Nephron progenitor cell (in vitro differentiated cells): Measurements from ENCODE around the gene RUNDC3A.

Experiments used
- DNase-seq: peaks from one replicate; pipeline ENCODE4 v3.0.0; 2021
- H3K27ac Mint-ChIP-seq: 2 replicates; pipeline ENCODE4 v1.8.0; 2021; ENCODE audit warnings: mild to moderate bottlenecking, moderate library complexity, mixed read lengths
- H3K27me3 Mint-ChIP-seq: 2 replicates; pipeline ENCODE4 v1.8.0; 2021; ENCODE audit warnings: mild to moderate bottlenecking, low read depth, mixed read lengths; ENCODE audit not compliant: poor library complexity
- H3K36me3 Mint-ChIP-seq: 2 replicates; pipeline ENCODE4 v1.8.0; 2021; ENCODE audit warnings: low read depth, mixed read lengths
- H3K4me1 Mint-ChIP-seq: 2 replicates; pipeline ENCODE4 v1.8.0; 2021; ENCODE audit warnings: mixed read lengths
- H3K4me3 Mint-ChIP-seq: 2 replicates; pipeline ENCODE4 v1.8.0; 2021; ENCODE audit warnings: mild to moderate bottlenecking, moderate library complexity, mixed read lengths
- H3K9me3 Mint-ChIP-seq: 2 replicates; pipeline ENCODE4 v1.8.0; 2021; ENCODE audit warnings: mild to moderate bottlenecking, moderate library complexity, mixed read lengths
- TF ChIP-seq, protein P1 (sequence below): fragments of 200-600 bp; sonication (generic); IDR thresholded peaks from 2 replicates; pipeline ENCODE4 v1.5.0; 2021; ENCODE audit warnings: antibody characterized with exemption

The RUNDC3A gene

DNA sequence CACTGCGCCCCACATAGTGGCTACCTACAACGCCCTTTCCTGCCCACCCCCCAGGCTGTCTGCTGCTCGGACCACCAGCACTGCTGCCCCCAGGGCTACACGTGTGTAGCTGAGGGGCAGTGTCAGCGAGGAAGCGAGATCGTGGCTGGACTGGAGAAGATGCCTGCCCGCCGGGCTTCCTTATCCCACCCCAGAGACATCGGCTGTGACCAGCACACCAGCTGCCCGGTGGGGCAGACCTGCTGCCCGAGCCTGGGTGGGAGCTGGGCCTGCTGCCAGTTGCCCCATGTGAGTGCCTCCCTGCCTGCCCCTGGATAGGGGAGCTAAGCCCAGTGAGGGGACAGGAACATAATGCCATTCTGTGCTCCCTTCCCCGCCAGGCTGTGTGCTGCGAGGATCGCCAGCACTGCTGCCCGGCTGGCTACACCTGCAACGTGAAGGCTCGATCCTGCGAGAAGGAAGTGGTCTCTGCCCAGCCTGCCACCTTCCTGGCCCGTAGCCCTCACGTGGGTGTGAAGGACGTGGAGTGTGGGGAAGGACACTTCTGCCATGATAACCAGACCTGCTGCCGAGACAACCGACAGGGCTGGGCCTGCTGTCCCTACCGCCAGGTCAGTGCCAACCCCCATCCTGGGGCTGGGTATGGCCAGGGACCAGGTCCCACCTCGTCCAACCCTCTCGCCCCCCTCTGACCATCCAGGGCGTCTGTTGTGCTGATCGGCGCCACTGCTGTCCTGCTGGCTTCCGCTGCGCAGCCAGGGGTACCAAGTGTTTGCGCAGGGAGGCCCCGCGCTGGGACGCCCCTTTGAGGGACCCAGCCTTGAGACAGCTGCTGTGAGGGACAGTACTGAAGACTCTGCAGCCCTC lies 43.8 kb downstream of the RUNDC3A start:
- peaks cover 10% of the 10 kb centered on the region for H3K36me3 Mint-ChIP-seq
- H3K27ac Mint-ChIP-seq, result no peak overlapping the region
- no peak for DNase-seq
- no peak overlapping the region for H3K4me3 Mint-ChIP-seq
- TF ChIP-seq, protein P1, sequence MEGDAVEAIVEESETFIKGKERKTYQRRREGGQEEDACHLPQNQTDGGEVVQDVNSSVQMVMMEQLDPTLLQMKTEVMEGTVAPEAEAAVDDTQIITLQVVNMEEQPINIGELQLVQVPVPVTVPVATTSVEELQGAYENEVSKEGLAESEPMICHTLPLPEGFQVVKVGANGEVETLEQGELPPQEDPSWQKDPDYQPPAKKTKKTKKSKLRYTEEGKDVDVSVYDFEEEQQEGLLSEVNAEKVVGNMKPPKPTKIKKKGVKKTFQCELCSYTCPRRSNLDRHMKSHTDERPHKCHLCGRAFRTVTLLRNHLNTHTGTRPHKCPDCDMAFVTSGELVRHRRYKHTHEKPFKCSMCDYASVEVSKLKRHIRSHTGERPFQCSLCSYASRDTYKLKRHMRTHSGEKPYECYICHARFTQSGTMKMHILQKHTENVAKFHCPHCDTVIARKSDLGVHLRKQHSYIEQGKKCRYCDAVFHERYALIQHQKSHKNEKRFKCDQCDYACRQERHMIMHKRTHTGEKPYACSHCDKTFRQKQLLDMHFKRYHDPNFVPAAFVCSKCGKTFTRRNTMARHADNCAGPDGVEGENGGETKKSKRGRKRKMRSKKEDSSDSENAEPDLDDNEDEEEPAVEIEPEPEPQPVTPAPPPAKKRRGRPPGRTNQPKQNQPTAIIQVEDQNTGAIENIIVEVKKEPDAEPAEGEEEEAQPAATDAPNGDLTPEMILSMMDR, result no peak
- no peaks in the 10 kb centered on the region for H3K9me3 Mint-ChIP-seq
- peaks cover 7% of the 10 kb centered on the region for H3K27me3 Mint-ChIP-seq
- peaks cover 13% of the 10 kb centered on the region for H3K4me1 Mint-ChIP-seq

DNA sequence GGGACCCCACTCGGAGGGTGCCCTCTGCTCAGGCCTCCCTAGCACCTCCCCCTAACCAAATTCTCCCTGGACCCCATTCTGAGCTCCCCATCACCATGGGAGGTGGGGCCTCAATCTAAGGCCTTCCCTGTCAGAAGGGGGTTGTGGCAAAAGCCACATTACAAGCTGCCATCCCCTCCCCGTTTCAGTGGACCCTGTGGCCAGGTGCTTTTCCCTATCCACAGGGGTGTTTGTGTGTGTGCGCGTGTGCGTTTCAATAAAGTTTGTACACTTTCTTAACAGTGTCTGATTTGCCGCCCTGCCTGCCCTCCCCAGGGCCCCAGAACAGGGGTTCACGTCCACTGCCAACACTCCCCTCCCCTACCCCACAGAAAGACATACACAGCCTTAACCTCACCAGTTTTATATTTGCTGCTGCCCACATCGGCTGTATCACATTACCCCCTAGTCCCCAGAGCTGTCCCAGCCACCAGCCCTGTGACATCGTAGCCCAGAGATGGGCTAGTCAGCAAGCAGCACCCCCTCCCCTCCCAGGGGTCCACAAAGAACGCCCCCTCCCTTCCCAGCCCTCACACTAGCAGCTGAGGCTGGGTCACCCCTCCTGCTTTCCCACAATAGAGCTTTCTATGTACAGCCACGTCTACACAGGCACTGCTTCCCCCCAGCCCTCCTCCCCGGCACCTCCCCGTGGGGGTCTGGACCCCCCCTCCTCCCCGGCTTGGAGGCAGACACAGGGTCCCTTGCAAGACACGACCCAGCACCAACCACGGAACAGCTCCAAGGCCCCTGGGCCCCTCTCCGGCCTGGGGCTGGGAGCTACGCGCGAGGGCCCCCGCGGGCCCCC lies 44.6 kb downstream of the RUNDC3A start:
- DNase-seq, result no peak
- no peak overlapping the region for H3K27ac Mint-ChIP-seq
- H3K27me3 Mint-ChIP-seq, result peaks cover 7% of the 10 kb centered on the region
- H3K4me1 Mint-ChIP-seq, result peaks cover 13% of the 10 kb centered on the region
- H3K9me3 Mint-ChIP-seq, result no peaks in the 10 kb centered on the region
- peaks cover 10% of the 10 kb centered on the region for H3K36me3 Mint-ChIP-seq
- TF ChIP-seq, protein P1, result no peak
- H3K4me3 Mint-ChIP-seq, result peak overlapping the region; percentile 67

DNA sequence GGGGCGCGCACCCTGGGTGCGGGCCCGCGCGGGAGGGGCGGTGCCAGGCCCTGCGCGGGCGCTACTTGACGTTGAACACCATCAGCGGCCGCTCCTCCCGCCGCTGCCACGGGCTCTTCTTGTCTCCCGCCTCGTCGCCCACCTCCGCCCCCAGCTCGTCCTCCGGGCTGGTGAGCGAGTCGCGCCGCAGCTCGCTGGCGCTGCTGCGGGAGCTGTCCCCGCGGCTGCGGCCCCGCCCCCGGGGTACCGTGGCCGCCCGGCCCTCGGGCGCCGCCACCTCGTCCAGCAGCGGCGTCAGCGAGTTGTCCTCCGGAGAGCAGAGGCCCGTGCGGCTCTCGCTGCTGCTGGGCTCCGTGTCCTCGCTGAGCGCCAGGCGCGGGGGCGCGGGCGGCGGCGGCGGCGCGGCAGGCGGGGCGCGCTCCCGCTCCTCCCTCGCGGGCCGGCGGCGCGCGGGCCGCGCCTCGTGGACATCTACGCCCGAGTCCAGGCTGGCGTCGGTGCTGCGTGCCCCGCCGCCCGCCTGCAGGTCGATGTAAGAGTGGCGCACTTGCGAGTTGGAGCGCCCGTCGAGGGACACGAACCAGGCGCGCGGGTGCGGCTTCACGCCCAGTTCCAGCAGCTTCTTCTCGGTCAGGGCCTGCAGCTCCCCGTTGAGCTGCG lies 45.4 kb downstream of the RUNDC3A start:
- H3K36me3 Mint-ChIP-seq, result peaks cover 12% of the 10 kb centered on the region
- no peak overlapping the region for H3K4me3 Mint-ChIP-seq
- peaks cover 15% of the 10 kb centered on the region for H3K4me1 Mint-ChIP-seq
- no peaks in the 10 kb centered on the region for H3K9me3 Mint-ChIP-seq
- TF ChIP-seq, protein P1, result no peak
- peaks cover 7% of the 10 kb centered on the region for H3K27me3 Mint-ChIP-seq
- DNase-seq, result peak; percentile 64
- no peak overlapping the region for H3K27ac Mint-ChIP-seq

DNA sequence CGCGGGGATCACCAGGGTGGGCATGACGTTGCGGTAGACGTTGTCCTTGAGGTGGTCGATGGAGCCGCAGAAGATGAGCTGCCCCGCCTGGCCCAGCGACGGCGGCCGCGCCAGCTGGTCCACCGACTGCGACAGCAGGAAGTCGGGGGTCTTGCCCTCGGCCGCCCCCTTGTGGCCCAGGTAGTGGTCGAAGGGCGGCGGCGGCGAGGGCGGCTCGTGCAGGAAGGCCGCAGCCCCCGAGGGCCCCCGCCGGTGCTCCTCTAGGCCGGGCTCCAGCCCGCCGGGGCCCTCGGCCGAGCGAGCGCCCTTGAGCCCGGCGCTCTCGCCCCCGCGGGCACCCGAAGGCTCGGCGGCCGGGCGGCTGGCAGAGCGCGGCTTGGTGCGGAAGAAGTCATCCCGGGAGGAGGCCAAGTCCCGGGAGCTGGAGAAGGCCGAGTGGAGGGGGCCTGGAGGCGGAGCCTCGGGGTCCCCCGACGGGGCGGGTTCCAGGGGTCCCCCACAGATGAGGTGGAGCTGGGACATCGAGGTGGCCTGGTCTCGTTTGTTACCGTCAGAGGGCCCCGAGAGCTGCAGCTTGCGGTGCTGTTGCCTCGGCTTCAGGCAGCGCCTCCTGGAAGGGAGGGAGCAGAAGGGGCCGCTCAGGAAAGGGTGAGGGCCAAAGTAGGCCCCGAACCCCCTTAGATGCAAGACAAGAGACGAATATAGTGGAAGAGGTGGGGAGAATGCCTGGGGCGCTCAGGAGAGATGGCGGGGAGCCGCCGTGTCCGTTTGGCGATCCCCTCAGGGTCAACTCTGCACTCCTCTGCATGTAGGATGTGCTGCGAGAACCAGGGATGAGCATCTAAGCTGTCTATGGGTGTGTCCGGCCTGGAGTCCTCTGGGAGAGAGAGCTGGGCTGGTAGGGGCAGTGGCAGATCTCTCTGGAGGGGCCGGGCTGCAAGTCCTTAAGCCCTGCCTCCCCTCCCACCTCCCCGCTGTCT lies 46.5 kb downstream of the RUNDC3A start:
- H3K27me3 Mint-ChIP-seq, result peaks cover 4% of the 10 kb centered on the region

More for the DNA sequence above, 46.5 kb downstream of the RUNDC3A start:
- TF ChIP-seq, protein P1, result peak; percentile 49
- Mint-ChIP-seq H3K4me1 (peaks cover 24% of the 10 kb centered on the region), H3K9me3 (no peaks in the 10 kb centered on the region), H3K36me3 (peaks cover 16% of the 10 kb centered on the region), H3K4me3 (peak overlapping the region; percentile 57), H3K27ac (no peak overlapping the region)
- DNase-seq, result peak; percentile 93
